PC-9 (cell line): ENCODE data around the gene BCR. TPM values are rescaled to one million over a fixed set of nuclear protein-coding genes. Genes with fewer than 3 reads are reported as not detected.

ENCODE experiments used
- BruUV-seq: library from RNA; stranded (reverse); fragments of 400-500 nt; replicated peaks from 2 replicates; lab custom pipeline; 2021; lab: Mats Ljungman, UMichigan
- CTCF ChIA-PET: fragments of 300-600 bp; sonication (Branson Sonifier 250); formaldehyde crosslinking; loops from one replicate; lab custom pipeline; 2022; ENCODE audit warnings: antibody characterized with exemption; lab: Charles Lee
- POLR2A ChIA-PET: fragments of 300-600 bp; sonication (Branson Sonifier 250); formaldehyde crosslinking; loops from one replicate; lab custom pipeline; 2022; ENCODE audit warnings: antibody characterized with exemption; ENCODE audit not compliant: unreplicated experiment; lab: Charles Lee
- DNase-seq, 2 experiments: peaks; one replicate each; pipeline versions ENCODE4 v3.0.0 to v3.0.0-alpha.2; 2015 to 2022; ENCODE audit warnings: mixed read lengths in 1 of 2
- H2AFZ ChIP-seq: fragments of 200-600 bp; sonication (generic); 2 replicates; pipeline ENCODE4 v1.8.1; 2017; ENCODE audit warnings: antibody characterized with exemption
- H3F3A ChIP-seq: fragments of 200-600 bp; sonication (generic); 2 replicates; pipeline ENCODE4 v1.8.1; 2017; ENCODE audit warnings: antibody characterized with exemption, mild to moderate bottlenecking, low read depth; ENCODE audit not compliant: insufficient read depth
- H3K27ac ChIP-seq: fragments of 200-600 bp; sonication (generic); 2 replicates; pipeline ENCODE4 v1.6.1; 2016; ENCODE audit warnings: mixed run types
- H3K27me3 ChIP-seq: fragments of 200-600 bp; sonication (generic); 2 replicates; pipeline ENCODE4 v1.6.1; 2016; ENCODE audit warnings: low read depth, mixed run types; ENCODE audit not compliant: insufficient read depth
- H3K36me3 ChIP-seq: fragments of 200-600 bp; sonication (generic); 2 replicates; pipeline ENCODE4 v1.6.1; 2016; ENCODE audit warnings: low read depth, mixed run types
- H3K4me1 ChIP-seq: fragments of 200-600 bp; sonication (generic); replicated peaks from 2 replicates; pipeline ENCODE4 v1.6.1; 2016; ENCODE audit warnings: mixed run types; ENCODE audit not compliant: insufficient read depth
- H3K4me2 ChIP-seq: fragments of 200-600 bp; sonication (generic); 2 replicates; pipeline ENCODE4 v1.6.1; 2017; ENCODE audit warnings: mixed run types
- H3K4me3 ChIP-seq: fragments of 200-600 bp; sonication (generic); 2 replicates; pipeline ENCODE4 v1.6.1; 2016; ENCODE audit warnings: mixed run types
- H3K79me2 ChIP-seq: fragments of 200-600 bp; sonication (generic); 2 replicates; pipeline ENCODE4 v1.6.1; 2017; ENCODE audit warnings: low read depth, mixed run types
- H3K9me2 ChIP-seq: fragments of 200-600 bp; sonication (generic); 2 replicates; pipeline ENCODE4 v1.8.1; 2017; ENCODE audit warnings: mild to moderate bottlenecking; ENCODE audit not compliant: insufficient read depth
- H3K9me3 ChIP-seq: fragments of 200-600 bp; sonication (generic); 2 replicates; pipeline ENCODE4 v1.8.1; 2016; ENCODE audit warnings: low read depth; ENCODE audit not compliant: insufficient read depth
- H4K20me1 ChIP-seq: fragments of 200-600 bp; sonication (generic); 2 replicates; pipeline ENCODE4 v1.8.1; 2017; ENCODE audit not compliant: insufficient read depth
- EZH2 ChIP-seq: fragments of 200-600 bp; sonication (generic); IDR thresholded peaks from 2 replicates; pipeline ENCODE4 v1.8.0; 2017; ENCODE audit warnings: antibody characterized with exemption, low read depth
- intact Hi-C: fragments of 100-400 bp; cut with micrococcal nuclease; formaldehyde crosslinking; loops from one replicate; pipeline ENCODE4 v1.10.0; 2022; ENCODE audit not compliant: unreplicated experiment
- total RNA-seq: library from RNA; stranded (reverse); gene quantifications from 2 replicates; pipeline ENCODE4 v1.2.3, GENCODE V29; 2021
- TF ChIP-seq, protein P1 (sequence below): fragments of 200-600 bp; sonication (generic); conservative IDR thresholded peaks from 2 replicates; pipeline ENCODE4 v1.6.1; 2017; ENCODE audit warnings: mixed run types, antibody characterized with exemption, mild to moderate bottlenecking, moderate library complexity

The BCR gene
- total RNA-seq, 1 experiment from 2014 or later: 47.8 TPM

DNA sequence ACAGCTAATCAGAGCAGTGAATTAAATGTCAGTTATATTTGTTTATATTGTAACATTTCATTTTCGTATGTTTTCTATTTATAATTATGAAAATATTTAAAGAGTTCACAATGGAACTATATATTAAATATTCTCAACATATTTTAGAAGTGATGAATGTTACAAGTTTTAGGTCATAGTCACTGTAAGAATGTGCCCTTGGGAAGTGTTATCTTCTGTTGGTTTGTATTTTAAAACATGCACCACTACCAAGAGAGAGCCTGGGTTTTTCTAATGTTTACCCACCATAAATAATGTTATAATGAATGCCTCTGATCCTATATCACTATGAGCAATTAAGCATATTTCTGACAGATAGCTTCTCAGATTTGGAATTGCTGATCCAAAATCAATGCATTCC lies 171.0 kb downstream of the BCR start:
- Histone ChIP-seq H3K4me2 (no peak overlapping the region), H3K36me3 (no peaks in the 10 kb centered on the region), H3K79me2 (no peaks in the 10 kb centered on the region), H3K27ac (no peak overlapping the region), H3K4me3 (no peak overlapping the region), H3K9me2 (no peaks in the 10 kb centered on the region), H2AFZ (no peak overlapping the region), H3K4me1 (no peaks in the 10 kb centered on the region), H4K20me1 (no peaks in the 10 kb centered on the region), H3F3A (no peaks in the 10 kb centered on the region), H3K9me3 (no peaks in the 10 kb centered on the region), H3K27me3 (peaks cover 75% of the 10 kb centered on the region)
- ChIA-PET POLR2A (no interaction called here), CTCF (no interaction called here)
- no peak for DNase-seq
- BruUV-seq: no TSS peak
- TF ChIP-seq EZH2: no peak
- TF ChIP-seq, protein P1, sequence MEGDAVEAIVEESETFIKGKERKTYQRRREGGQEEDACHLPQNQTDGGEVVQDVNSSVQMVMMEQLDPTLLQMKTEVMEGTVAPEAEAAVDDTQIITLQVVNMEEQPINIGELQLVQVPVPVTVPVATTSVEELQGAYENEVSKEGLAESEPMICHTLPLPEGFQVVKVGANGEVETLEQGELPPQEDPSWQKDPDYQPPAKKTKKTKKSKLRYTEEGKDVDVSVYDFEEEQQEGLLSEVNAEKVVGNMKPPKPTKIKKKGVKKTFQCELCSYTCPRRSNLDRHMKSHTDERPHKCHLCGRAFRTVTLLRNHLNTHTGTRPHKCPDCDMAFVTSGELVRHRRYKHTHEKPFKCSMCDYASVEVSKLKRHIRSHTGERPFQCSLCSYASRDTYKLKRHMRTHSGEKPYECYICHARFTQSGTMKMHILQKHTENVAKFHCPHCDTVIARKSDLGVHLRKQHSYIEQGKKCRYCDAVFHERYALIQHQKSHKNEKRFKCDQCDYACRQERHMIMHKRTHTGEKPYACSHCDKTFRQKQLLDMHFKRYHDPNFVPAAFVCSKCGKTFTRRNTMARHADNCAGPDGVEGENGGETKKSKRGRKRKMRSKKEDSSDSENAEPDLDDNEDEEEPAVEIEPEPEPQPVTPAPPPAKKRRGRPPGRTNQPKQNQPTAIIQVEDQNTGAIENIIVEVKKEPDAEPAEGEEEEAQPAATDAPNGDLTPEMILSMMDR: no peak
- intact Hi-C loops: no loop called here

DNA sequence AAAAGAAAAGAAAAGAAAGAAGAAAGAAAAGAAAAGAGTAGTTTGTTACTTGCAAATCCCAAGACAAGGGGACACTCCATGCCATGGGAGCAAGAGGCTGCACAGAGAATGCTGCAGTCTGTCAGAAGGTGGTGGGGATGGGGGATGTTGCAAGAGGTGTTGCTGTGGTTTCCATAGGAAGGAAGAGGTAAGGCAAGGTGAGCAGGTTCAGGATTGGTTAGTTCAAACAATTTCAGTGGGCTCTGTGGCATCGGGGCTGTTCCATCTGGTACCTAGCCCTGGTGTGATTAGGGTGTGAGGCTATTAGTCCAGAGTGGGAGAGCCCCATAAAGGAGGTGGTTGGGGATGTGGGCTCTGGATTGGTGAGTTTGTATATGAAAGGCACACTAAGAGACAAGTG lies 172.7 kb downstream of the BCR start:
- no peak for TF ChIP-seq EZH2
- TF ChIP-seq, protein P1: no peak
- Histone ChIP-seq H2AFZ (no peak overlapping the region), H4K20me1 (no peaks in the 10 kb centered on the region), H3K4me1 (no peaks in the 10 kb centered on the region), H3K27ac (no peak overlapping the region), H3K27me3 (peaks cover 92% of the 10 kb centered on the region), H3K4me3 (no peak overlapping the region), H3F3A (no peaks in the 10 kb centered on the region), H3K36me3 (no peaks in the 10 kb centered on the region), H3K4me2 (no peak overlapping the region), H3K9me2 (no peaks in the 10 kb centered on the region), H3K79me2 (no peaks in the 10 kb centered on the region), H3K9me3 (no peaks in the 10 kb centered on the region)
- BruUV-seq: no TSS peak
- intact Hi-C loops: no loop called here
- POLR2A ChIA-PET: no interaction called here
- DNase-seq: no peak
- CTCF ChIA-PET: no interaction called here

DNA sequence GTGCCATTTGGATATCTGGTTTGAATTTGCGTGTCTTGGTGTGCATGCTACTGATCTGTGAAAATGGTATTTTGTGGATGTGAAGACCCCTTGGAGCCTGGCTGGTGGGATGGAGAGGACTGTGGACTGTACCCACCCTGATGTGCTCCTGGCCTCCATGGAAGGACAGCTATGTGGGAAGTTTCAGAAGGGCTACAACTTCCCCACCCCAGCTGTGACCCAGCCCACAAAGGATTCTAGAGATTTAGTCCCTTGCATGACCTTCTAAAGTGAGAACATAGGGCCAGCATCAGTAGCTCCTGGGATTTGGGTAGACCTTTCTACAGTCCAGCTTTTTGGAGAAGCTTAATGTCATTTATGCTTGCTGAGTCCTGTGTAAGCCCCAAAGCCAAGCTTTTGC lies 173.4 kb downstream of the BCR start:
- CTCF ChIA-PET: no interaction called here
- H2AFZ ChIP-seq: no peak overlapping the region
- TF ChIP-seq EZH2: no peak
- TF ChIP-seq, protein P1: no peak

More for the DNA sequence above, 173.4 kb downstream of the BCR start:
- H3K4me1 ChIP-seq: no peaks in the 10 kb centered on the region
- BruUV-seq: no TSS peak
- intact Hi-C loops: no loop called here
- no peaks in the 10 kb centered on the region for H3K9me2 ChIP-seq
- no peaks in the 10 kb centered on the region for H3F3A ChIP-seq
- no peaks in the 10 kb centered on the region for H3K9me3 ChIP-seq
- H3K4me2 ChIP-seq: no peak overlapping the region
- POLR2A ChIA-PET: no interaction called here
- H3K4me3 ChIP-seq: no peak overlapping the region
- no peak for DNase-seq
- peaks cover 93% of the 10 kb centered on the region for H3K27me3 ChIP-seq
- no peaks in the 10 kb centered on the region for H3K79me2 ChIP-seq
- no peaks in the 10 kb centered on the region for H3K36me3 ChIP-seq
- H3K27ac ChIP-seq: no peak overlapping the region
- H4K20me1 ChIP-seq: no peaks in the 10 kb centered on the region
